Mesothelial cell of epicardium (in vitro differentiated cells): ENCODE measurements around the gene SMIM38. TPM values are rescaled to one million over a fixed set of nuclear protein-coding genes. Genes with fewer than 3 reads are reported as not detected.

Experiments used
- DNase-seq, 2 experiments: peaks; one replicate each; pipeline ENCODE4 v3.0.0; 2021; ENCODE audit warnings: low spot score in 2 of 2; ENCODE audit not compliant: unreplicated experiment in 2 of 2
- H3K27ac Mint-ChIP-seq: 2 replicates; pipeline ENCODE4 v1.8.0; 2021; ENCODE audit warnings: mixed read lengths
- H3K27me3 Mint-ChIP-seq: 2 replicates; pipeline ENCODE4 v1.8.0; 2021; ENCODE audit warnings: low read depth, mixed read lengths
- H3K36me3 Mint-ChIP-seq: 2 replicates; pipeline ENCODE4 v1.8.0; 2021; ENCODE audit warnings: mixed read lengths
- H3K4me1 Mint-ChIP-seq: 2 replicates; pipeline ENCODE4 v1.8.0; 2021; ENCODE audit warnings: mixed read lengths
- H3K4me3 Mint-ChIP-seq: 2 replicates; pipeline ENCODE4 v1.8.0; 2021; ENCODE audit warnings: mild to moderate bottlenecking, moderate library complexity, mixed read lengths
- H3K9me3 Mint-ChIP-seq: 2 replicates; pipeline ENCODE4 v1.8.0; 2021; ENCODE audit warnings: mixed read lengths
- total RNA-seq: library from RNA; stranded (reverse); gene quantifications from 3 replicates; pipeline ENCODE4 v1.2.1, GENCODE V29; 2021
- TF ChIP-seq, protein P1 (sequence below): fragments of 200-600 bp; sonication (generic); IDR thresholded peaks from one replicate; pipeline ENCODE4 v1.5.0; 2021; ENCODE audit warnings: antibody characterized with exemption; ENCODE audit not compliant: unreplicated experiment

The SMIM38 gene
- total RNA-seq, 1 donor from 2014 or later = 2.5 TPM

DNA sequence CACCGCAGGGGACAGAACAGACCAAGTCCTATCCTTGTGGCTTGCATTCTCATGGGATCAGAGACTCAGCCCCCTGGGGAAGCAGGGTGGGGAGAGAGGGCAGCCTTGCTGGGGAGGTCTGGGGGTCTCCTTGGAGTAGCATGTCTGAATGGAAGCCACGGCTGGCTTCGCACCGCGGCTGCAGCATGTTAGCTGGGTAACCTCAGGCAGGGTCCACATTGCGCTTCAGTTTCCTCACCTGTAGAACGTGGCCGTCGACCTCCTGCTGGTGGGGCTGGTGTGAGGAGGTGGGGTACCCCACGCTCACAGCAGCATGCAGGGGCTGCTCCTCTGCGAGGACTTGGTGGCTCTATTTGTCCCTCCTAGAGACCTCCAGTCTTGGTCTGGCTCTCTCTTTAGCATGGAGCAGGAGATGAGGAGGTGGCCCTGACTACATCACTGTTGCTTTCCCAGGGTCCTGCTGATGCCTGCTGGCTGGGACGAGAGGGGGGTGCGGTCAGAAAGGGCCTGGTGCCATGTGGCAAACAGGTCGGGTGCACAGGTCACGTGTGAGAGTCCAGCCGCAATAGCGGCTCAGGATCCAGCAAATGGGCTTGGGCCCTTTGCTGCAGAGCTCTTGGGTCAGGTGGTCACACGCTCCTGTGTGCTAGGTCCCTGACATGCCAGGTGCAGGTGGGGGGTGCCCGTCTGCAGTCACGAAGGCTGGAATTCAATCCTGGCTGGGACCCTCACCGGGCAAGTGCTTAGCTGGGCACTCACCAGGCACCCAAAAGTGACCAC, 35.4 kb upstream of the SMIM38 start:
- Mint-ChIP-seq H3K4me3 (no peak overlapping the region), H3K36me3 (no peaks in the 10 kb centered on the region), H3K4me1 (peaks cover 19% of the 10 kb centered on the region), H3K9me3 (peaks cover 7% of the 10 kb centered on the region), H3K27me3 (no peaks in the 10 kb centered on the region), H3K27ac (no peak overlapping the region)
- DNase-seq = no peak
- TF ChIP-seq, protein P1, sequence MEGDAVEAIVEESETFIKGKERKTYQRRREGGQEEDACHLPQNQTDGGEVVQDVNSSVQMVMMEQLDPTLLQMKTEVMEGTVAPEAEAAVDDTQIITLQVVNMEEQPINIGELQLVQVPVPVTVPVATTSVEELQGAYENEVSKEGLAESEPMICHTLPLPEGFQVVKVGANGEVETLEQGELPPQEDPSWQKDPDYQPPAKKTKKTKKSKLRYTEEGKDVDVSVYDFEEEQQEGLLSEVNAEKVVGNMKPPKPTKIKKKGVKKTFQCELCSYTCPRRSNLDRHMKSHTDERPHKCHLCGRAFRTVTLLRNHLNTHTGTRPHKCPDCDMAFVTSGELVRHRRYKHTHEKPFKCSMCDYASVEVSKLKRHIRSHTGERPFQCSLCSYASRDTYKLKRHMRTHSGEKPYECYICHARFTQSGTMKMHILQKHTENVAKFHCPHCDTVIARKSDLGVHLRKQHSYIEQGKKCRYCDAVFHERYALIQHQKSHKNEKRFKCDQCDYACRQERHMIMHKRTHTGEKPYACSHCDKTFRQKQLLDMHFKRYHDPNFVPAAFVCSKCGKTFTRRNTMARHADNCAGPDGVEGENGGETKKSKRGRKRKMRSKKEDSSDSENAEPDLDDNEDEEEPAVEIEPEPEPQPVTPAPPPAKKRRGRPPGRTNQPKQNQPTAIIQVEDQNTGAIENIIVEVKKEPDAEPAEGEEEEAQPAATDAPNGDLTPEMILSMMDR = no peak

DNA sequence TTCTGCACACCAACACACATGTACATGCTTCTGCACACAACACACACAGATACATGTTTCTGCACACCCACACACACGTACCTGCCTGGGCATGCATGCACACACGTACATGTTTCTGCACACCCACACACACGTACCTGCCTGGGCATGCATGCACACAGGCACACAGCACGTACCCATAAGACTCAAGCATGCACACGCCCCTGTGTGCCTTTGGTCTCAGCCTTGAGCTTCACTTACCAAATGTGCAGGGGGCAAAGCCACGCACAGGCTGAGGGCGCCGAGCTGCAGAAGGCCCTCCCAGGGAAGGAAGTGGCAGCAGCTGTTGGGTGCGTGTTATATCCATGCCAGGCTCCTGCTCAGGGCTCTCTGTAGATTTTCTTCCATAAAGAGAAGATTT, 34.7 kb upstream of the SMIM38 start:
- TF ChIP-seq, protein P1 = no peak
- H3K27me3 Mint-ChIP-seq = no peaks in the 10 kb centered on the region
- H3K9me3 Mint-ChIP-seq = peaks cover 7% of the 10 kb centered on the region
- peaks cover 19% of the 10 kb centered on the region for H3K4me1 Mint-ChIP-seq
- H3K4me3 Mint-ChIP-seq = no peak overlapping the region
- no peak for DNase-seq
- no peaks in the 10 kb centered on the region for H3K36me3 Mint-ChIP-seq
- H3K27ac Mint-ChIP-seq = no peak overlapping the region

GRCh38 chr11:69121621-69122325, 34.0 kb upstream of the SMIM38 start:
- Mint-ChIP-seq H3K27ac (peak overlapping the region; percentile 81), H3K27me3 (no peaks in the 10 kb centered on the region)
- TF ChIP-seq, protein P1 = no peak

GRCh38 chr11:69122326-69122629, 33.5 kb upstream of the SMIM38 start:
- peaks cover 19% of the 10 kb centered on the region for H3K4me1 Mint-ChIP-seq
- no peak for DNase-seq
- peak overlapping the region; percentile 84 for H3K27ac Mint-ChIP-seq
- no peak overlapping the region for H3K4me3 Mint-ChIP-seq
- peaks cover 7% of the 10 kb centered on the region for H3K9me3 Mint-ChIP-seq
- no peaks in the 10 kb centered on the region for H3K36me3 Mint-ChIP-seq
- no peaks in the 10 kb centered on the region for H3K27me3 Mint-ChIP-seq
- TF ChIP-seq, protein P1 = no peak

More at GRCh38 chr11:69121621-69122325, 34.0 kb upstream of the SMIM38 start:
- H3K36me3 Mint-ChIP-seq = no peaks in the 10 kb centered on the region
- H3K4me3 Mint-ChIP-seq = no peak overlapping the region
- H3K9me3 Mint-ChIP-seq = peaks cover 7% of the 10 kb centered on the region
- peaks cover 19% of the 10 kb centered on the region for H3K4me1 Mint-ChIP-seq
- no peak for DNase-seq

GRCh38 chr11:69122630-69123431, 32.9 kb upstream of the SMIM38 start:
- Mint-ChIP-seq H3K9me3 (peaks cover 8% of the 10 kb centered on the region), H3K4me3 (peak overlapping the region; percentile 36), H3K4me1 (peaks cover 19% of the 10 kb centered on the region), H3K27me3 (no peaks in the 10 kb centered on the region), H3K27ac (peak overlapping the region; percentile 84), H3K36me3 (peaks cover 2% of the 10 kb centered on the region)
- TF ChIP-seq, protein P1 = no peak
- peak; percentile 45 to 67 for DNase-seq
